Measurements from ENCODE around the gene KRTAP4-2.
"Not testable (repeated sequence)": the region's sequence is repeated elsewhere in the genome, so short reads cannot be mapped to it uniquely, and the experiment has no call there.

KRTAP4-2 gene

GRCh38 chr17:41141361-41141760 is 36.7 kb downstream of the KRTAP4-2 start:
- Mint-ChIP-seq H3K27ac (no peak overlapping the region), H3K27me3 (no peaks in the 10 kb centered on the region), H3K4me1 (no peaks in the 10 kb centered on the region), H3K36me3 (peaks cover 14% of the 10 kb centered on the region), H3K4me3 (no peak overlapping the region), H3K9me3 (peaks cover 20% of the 10 kb centered on the region)

GRCh38 chr17:41140360-41141131 is 37.5 kb downstream of the KRTAP4-2 start, which contains the start of gene KRTAP4-6:
Gene KRTAP4-6, minus strand, starts transcription at chr17:41140544. Its CDS starts 57 bp downstream, at chr17:41140487.
- Mint-ChIP-seq H3K27me3 (no peaks in the 10 kb centered on the region), H3K4me3 (no peak within 1 kb of the TSS), H3K36me3 (peaks cover 14% of the 10 kb centered on the region), H3K27ac (no peak within 1 kb of the TSS), H3K9me3 (peaks cover 20% of the 10 kb centered on the region), H3K4me1 (no peaks in the 10 kb centered on the region)

- not testable (repeated sequence) for H3K4me3 Mint-ChIP-seq, H3K27ac Mint-ChIP-seq, H3K4me1 Mint-ChIP-seq, H3K27me3 Mint-ChIP-seq
- Mint-ChIP-seq H3K36me3 (peaks cover 12% of the 10 kb centered on the region), H3K9me3 (peaks cover 20% of the 10 kb centered on the region)
Observed at GRCh38 chr17:41139865-41140264, 38.2 kb downstream of the KRTAP4-2 start.

DNA sequence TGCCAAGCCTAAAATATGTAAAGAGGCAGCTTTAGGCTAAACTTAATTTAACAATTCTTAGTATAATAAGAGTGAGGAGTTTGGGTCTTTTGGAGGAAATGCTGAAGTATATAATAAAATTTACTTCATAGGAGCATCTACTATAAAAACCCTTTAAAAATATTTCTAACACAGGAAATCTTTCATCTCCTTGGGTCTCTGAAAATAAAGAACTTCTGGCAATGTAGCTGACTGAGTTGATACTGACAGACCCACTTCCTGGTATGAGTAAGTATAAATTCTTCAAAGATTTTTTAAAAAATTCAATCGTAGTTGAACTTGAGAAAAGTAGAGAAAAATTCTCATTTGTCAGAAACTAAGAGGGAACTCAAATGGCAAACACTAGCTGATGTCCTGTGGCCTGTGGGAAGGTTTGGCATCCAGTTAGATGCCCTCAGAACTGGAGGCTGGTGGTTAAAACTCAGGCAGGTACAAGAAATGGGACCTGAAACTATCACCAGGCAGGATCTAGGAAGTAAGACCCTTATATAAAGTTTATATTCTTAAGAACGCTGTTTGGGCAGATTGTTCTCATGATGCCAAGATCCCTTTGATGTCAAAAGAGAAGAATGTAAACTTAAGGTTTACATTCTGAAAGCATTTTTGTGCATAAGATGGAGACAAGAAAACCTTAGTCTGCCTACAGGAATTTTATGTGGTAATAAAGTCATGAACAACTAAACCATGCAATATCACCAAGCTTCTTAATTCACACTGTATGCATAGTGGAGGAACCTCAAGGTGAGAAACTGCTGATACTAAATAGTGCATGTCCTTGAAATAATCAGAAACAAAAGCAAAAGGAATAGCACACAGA is 43.9 kb downstream of the KRTAP4-2 start:
- Mint-ChIP-seq H3K36me3 (peaks cover 2% of the 10 kb centered on the region), H3K4me3 (no peak overlapping the region), H3K9me3 (peaks cover 2% of the 10 kb centered on the region), H3K27ac (no peak overlapping the region), H3K27me3 (no peaks in the 10 kb centered on the region), H3K4me1 (peaks cover 38% of the 10 kb centered on the region)

- H3K27ac Mint-ChIP-seq: no peak overlapping the region
- no peaks in the 10 kb centered on the region for H3K36me3 Mint-ChIP-seq
- peaks cover 44% of the 10 kb centered on the region for H3K4me1 Mint-ChIP-seq
- no peaks in the 10 kb centered on the region for H3K27me3 Mint-ChIP-seq
- no peak overlapping the region for H3K4me3 Mint-ChIP-seq
- H3K9me3 Mint-ChIP-seq: peaks cover 9% of the 10 kb centered on the region
Observed at GRCh38 chr17:41131979-41132378, 46.0 kb downstream of the KRTAP4-2 start.
